ENCODE measurements around the gene TRPC6. TPM values are rescaled to one million over a fixed set of nuclear protein-coding genes. Genes with fewer than 3 reads are reported as not detected.

The TRPC6 gene
- total RNA-seq, 1 experiment from 2014 or later, result not detected

DNA sequence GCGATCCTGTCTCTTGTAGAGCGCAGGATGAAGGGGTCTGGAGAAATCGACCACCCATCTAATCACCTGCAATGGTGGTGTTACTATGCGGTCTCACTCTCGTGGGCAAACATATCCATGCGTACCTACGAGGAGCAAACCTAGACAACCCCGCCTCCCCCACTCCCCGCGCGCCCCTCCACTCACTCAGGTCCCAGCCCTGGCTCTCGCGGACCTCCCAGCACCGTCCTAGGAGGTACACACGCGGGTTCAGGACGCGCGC lies 887 bp downstream of the TRPC6 start:
- DNase-seq (no peak), ATAC-seq (no peak)
- Histone ChIP-seq H3K9me3 (ENCODE audit: low read length) (no peaks in the 10 kb centered on the region), H3K36me3 (ENCODE audit: low read depth, low read length) (no peaks in the 10 kb centered on the region), H3K4me2 (ENCODE audit: low read length) (no peak overlapping the region), H3K4me1 (ENCODE audit: insufficient read depth, low read length) (no peaks in the 10 kb centered on the region), H2AFZ (ENCODE audit: low read length) (no peak overlapping the region), H3K9me2 (replicated peaks; ENCODE audit: low read length) (no peaks in the 10 kb centered on the region), H3K27me3 (ENCODE audit: low read length) (peaks cover 27% of the 10 kb centered on the region; the same call in 1 of the 2 replicates), H3K27ac (ENCODE audit: low read length) (no peak overlapping the region), H4K20me1 (ENCODE audit: low read length) (no peaks in the 10 kb centered on the region), H3K79me2 (ENCODE audit: low read length) (no peaks in the 10 kb centered on the region), H3K9ac (ENCODE audit: low read length) (no peak overlapping the region), H3K4me3 (ENCODE audit: low read length) (no peak overlapping the region), H3F3A (ENCODE audit: low read length, unreplicated experiment) (no peaks in the 10 kb centered on the region)
- CTCF ChIA-PET, result no interaction called here
- intact Hi-C loops (cut with micrococcal nuclease), result loop anchor here (10.0 kb wide), 1 partner anchor 262 kb away; no protein-coding TSS in a partner anchor
- TF ChIP-seq EZH2phosphoT487 (IDR thresholded peaks at IDR 0.05; ENCODE audit: borderline replicate concordance, low read length) (no peak), EZH2 (IDR thresholded peaks at IDR 0.05; ENCODE audit: low read length, unreplicated experiment) (no peak)
- TF ChIP-seq, protein P1, sequence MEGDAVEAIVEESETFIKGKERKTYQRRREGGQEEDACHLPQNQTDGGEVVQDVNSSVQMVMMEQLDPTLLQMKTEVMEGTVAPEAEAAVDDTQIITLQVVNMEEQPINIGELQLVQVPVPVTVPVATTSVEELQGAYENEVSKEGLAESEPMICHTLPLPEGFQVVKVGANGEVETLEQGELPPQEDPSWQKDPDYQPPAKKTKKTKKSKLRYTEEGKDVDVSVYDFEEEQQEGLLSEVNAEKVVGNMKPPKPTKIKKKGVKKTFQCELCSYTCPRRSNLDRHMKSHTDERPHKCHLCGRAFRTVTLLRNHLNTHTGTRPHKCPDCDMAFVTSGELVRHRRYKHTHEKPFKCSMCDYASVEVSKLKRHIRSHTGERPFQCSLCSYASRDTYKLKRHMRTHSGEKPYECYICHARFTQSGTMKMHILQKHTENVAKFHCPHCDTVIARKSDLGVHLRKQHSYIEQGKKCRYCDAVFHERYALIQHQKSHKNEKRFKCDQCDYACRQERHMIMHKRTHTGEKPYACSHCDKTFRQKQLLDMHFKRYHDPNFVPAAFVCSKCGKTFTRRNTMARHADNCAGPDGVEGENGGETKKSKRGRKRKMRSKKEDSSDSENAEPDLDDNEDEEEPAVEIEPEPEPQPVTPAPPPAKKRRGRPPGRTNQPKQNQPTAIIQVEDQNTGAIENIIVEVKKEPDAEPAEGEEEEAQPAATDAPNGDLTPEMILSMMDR (conservative IDR thresholded peaks at IDR 0.05; ENCODE audit: low read depth, low read length), result no peak
- BruUV-seq (replicated peaks), result no TSS peak
- POLR2A ChIA-PET (ENCODE audit: unreplicated experiment), result no interaction called here

DNA sequence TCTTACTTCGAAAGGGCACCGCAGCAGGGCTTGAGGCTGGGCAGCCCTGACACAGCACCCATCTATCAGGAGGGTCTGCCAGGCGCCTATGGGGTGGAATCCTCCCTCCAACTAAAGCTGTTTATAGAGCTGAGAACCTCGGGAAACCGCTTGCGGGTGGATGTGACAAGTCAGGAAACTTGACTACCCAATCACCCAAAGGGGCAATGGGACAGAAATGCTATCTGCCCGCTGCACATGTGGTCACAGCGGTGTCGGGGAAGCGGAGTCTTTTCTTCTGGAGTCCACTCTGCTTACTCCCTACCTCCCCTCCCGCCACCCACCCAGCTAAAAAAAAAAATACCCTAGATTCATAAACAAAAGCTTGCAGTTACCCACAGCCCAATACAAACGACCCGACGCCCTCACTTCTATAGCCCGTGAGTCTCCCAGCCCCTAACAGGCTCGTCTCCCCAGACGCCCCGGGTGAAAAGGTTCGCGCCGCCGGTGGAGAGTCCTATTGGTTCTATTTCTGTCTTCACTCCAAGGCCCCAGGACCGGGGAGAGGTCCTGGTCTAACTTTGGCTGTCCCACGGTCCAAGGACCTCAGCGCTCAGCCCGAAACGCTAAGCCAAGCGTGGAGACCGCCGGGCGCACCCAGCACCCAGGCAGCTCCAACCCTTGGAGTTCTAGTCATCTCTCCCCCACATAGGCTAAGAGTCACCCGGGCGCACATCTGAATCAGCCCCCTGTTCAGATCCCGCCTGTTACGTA lies 1.4 kb downstream of the TRPC6 start:
- Histone ChIP-seq H3K4me2 (ENCODE audit: low read length) (no peak overlapping the region), H4K20me1 (ENCODE audit: low read length) (no peaks in the 10 kb centered on the region), H3K9me2 (replicated peaks; ENCODE audit: low read length) (no peaks in the 10 kb centered on the region), H3K9me3 (ENCODE audit: low read length) (no peaks in the 10 kb centered on the region), H3K79me2 (ENCODE audit: low read length) (no peaks in the 10 kb centered on the region), H3K4me1 (ENCODE audit: insufficient read depth, low read length) (no peaks in the 10 kb centered on the region), H3F3A (ENCODE audit: low read length, unreplicated experiment) (no peaks in the 10 kb centered on the region), H2AFZ (ENCODE audit: low read length) (no peak overlapping the region), H3K27ac (ENCODE audit: low read length) (no peak overlapping the region), H3K36me3 (ENCODE audit: low read depth, low read length) (no peaks in the 10 kb centered on the region), H3K9ac (ENCODE audit: low read length) (no peak overlapping the region), H3K27me3 (ENCODE audit: low read length) (peaks cover 31% of the 10 kb centered on the region; the same call in 1 of the 2 replicates), H3K4me3 (ENCODE audit: low read length) (no peak overlapping the region)
- intact Hi-C loops (cut with micrococcal nuclease), result loop anchor here (10.0 kb wide), 1 partner anchor 262 kb away; no protein-coding TSS in a partner anchor
- TF ChIP-seq EZH2 (IDR thresholded peaks at IDR 0.05; ENCODE audit: low read length, unreplicated experiment) (no peak), EZH2phosphoT487 (IDR thresholded peaks at IDR 0.05; ENCODE audit: borderline replicate concordance, low read length) (no peak)
- TF ChIP-seq, protein P1 (conservative IDR thresholded peaks at IDR 0.05; ENCODE audit: low read depth, low read length), result no peak
- ChIA-PET CTCF (no interaction called here), POLR2A (ENCODE audit: unreplicated experiment) (no interaction called here)
- no peak for DNase-seq
- no peak for ATAC-seq
- BruUV-seq (replicated peaks), result no TSS peak

DNA sequence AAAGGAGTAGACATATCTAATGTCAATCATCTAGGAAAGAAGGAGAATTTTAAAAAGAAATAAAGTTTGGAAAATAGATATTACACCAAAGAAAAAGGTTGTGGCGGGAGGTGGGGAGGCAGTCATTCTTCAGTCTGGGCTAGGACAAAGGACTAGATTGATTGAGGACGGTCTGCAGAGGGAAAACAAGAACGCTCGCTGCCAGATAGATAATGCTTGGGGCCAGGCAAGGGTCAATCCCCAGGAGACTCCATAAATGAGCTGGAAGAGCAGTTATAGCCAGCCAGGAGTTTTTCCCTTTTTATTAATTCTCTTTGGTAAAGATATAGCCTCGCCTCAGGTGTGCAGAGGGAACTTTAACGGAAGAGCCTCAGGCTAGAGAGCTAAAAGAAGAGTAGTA lies 6.3 kb downstream of the TRPC6 start:
- no peak for TF ChIP-seq EZH2phosphoT487 (IDR thresholded peaks at IDR 0.05; ENCODE audit: borderline replicate concordance, low read length)
- TF ChIP-seq, protein P1 (conservative IDR thresholded peaks at IDR 0.05; ENCODE audit: low read depth, low read length), result no peak
- TF ChIP-seq EZH2 (IDR thresholded peaks at IDR 0.05; ENCODE audit: low read length, unreplicated experiment), result no peak
- H4K20me1 ChIP-seq (ENCODE audit: low read length), result no peaks in the 10 kb centered on the region
- ChIA-PET POLR2A (ENCODE audit: unreplicated experiment) (no interaction called here), CTCF (no interaction called here)
- H2AFZ ChIP-seq (ENCODE audit: low read length), result no peak overlapping the region
- no peak overlapping the region for H3K27ac ChIP-seq (ENCODE audit: low read length)
- no peaks in the 10 kb centered on the region for H3K9me3 ChIP-seq (ENCODE audit: low read length)
- ATAC-seq (no peak), DNase-seq (no peak)
- peaks cover 48% of the 10 kb centered on the region for H3K27me3 ChIP-seq (ENCODE audit: low read length)
- H3K9me2 ChIP-seq (replicated peaks; ENCODE audit: low read length), result no peaks in the 10 kb centered on the region
- no peaks in the 10 kb centered on the region for H3K4me1 ChIP-seq (ENCODE audit: insufficient read depth, low read length)
- no peaks in the 10 kb centered on the region for H3K79me2 ChIP-seq (ENCODE audit: low read length)
- H3K9ac ChIP-seq (ENCODE audit: low read length), result no peak overlapping the region
- H3F3A ChIP-seq (ENCODE audit: low read length, unreplicated experiment), result no peaks in the 10 kb centered on the region
- BruUV-seq (replicated peaks), result no TSS peak
- intact Hi-C loops (cut with micrococcal nuclease), result no loop called here
- H3K36me3 ChIP-seq (ENCODE audit: low read depth, low read length), result no peaks in the 10 kb centered on the region
- H3K4me3 ChIP-seq (ENCODE audit: low read length), result no peak overlapping the region
- H3K4me2 ChIP-seq (ENCODE audit: low read length), result no peak overlapping the region

Measured in PC-3 (cell line).